ENCODE data around the gene TBC1D17.

GRCh38 chr19:49925486-49925885, 48.0 kb downstream of the TBC1D17 start:
- TF ChIP-seq POLR2AphosphoS5 (IDR thresholded peaks at IDR 0.05), result no peak
- TF ChIP-seq CTCF (IDR thresholded peaks at IDR 0.05), result no peak

All from breast epithelium (tissue), 3 donors.